Loucy (cell line): Measurements from ENCODE around the gene ACOXL.

Experiments used
- EZH2phosphoT487 ChIP-seq: fragments of 200-600 bp; IDR thresholded peaks from 2 replicates; pipeline ENCODE4 v1.6.1; 2018; ENCODE audit warnings: antibody characterized with exemption, mild to moderate bottlenecking, moderate library complexity, borderline replicate concordance
- TF ChIP-seq, protein P1 (sequence below): fragments of 200-600 bp; sonication (generic); conservative IDR thresholded peaks from 2 replicates; pipeline ENCODE4 v1.5.1; 2014; ENCODE audit warnings: mild to moderate bottlenecking, antibody characterized with exemption, low read length

DNA sequence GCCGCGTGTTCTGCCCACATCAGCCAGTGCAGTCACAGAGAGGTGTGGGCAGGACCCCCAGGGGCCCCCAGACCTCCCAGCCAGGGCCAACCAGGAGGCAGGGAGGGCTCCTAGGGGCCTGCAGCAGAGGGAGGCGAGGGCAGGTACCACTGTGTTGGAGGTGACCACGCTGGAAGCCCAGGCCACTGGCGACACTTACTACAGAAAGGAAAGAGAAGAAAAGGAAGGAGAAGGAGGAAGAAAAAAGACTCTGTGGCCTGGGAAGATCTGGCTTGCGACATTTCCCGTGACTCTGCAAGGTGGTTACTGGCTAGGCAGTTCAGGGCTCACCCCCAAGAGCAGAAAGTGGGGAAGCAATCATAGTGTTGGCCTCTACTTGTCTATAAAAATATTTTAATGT, 290.3 kb downstream of the ACOXL start:
- TF ChIP-seq, protein P1, sequence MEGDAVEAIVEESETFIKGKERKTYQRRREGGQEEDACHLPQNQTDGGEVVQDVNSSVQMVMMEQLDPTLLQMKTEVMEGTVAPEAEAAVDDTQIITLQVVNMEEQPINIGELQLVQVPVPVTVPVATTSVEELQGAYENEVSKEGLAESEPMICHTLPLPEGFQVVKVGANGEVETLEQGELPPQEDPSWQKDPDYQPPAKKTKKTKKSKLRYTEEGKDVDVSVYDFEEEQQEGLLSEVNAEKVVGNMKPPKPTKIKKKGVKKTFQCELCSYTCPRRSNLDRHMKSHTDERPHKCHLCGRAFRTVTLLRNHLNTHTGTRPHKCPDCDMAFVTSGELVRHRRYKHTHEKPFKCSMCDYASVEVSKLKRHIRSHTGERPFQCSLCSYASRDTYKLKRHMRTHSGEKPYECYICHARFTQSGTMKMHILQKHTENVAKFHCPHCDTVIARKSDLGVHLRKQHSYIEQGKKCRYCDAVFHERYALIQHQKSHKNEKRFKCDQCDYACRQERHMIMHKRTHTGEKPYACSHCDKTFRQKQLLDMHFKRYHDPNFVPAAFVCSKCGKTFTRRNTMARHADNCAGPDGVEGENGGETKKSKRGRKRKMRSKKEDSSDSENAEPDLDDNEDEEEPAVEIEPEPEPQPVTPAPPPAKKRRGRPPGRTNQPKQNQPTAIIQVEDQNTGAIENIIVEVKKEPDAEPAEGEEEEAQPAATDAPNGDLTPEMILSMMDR = no peak
- no peak for TF ChIP-seq EZH2phosphoT487
